HG03135 (cell line): ENCODE data around the gene GLIPR1L2.
"Not testable (repeated sequence)": the region's sequence is repeated elsewhere in the genome, so short reads cannot be mapped to it uniquely, and the experiment has no call there.

Source experiments
- ATAC-seq: cut with Tn5 transposase; IDR thresholded peaks from one replicate; pipeline ENCODE4 v1.9.1; 2021; ENCODE audit warnings: mild to moderate bottlenecking, moderate library complexity; ENCODE audit not compliant: unreplicated experiment

GLIPR1L2 gene

GRCh38 chr12:75390899-75391538 is at the start of gene GLIPR1L2:
TSS of gene GLIPR1L2 (plus strand) at chr12:75391089. CDS start at chr12:75391117, 28 bp downstream.
- ATAC-seq: peak; percentile 99

DNA sequence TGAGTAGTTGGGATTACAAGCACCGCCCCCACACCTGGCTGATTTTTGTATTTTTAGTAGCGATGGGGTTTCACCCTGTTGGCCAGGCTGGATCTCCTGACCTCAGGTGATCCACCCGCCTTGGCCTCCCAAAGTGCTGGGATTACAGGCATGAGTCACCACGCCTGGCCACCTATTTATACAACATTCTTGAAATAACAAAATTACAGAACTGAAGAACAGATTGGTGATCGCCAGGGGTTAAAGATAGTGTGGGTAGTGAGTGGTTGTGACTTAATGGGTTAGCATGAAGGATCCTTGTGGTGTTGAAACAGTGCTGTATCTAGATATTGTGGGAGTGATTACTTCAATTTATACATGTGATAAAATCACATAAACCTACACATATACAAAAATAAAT is 49.0 kb upstream of the GLIPR1L2 start:
- no peak for ATAC-seq

DNA sequence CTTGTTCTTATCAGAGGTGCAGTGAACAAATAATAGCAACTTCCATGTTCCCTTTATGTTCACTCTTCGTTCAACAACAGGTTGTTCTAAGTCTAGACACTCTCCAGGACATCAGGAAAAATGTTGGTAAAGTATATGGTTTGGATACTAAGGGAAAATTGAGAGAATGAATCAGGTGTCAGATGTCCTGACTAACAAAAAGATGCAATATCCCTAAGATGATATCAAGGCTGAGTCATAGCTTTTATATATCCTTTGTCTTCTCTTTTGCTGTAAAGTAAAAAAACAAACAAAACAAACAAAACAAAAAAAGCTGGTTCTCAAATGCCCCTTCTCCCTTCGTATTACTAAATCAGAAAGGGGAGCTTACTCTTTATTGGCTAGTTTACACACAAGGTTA is 45.4 kb upstream of the GLIPR1L2 start:
- ATAC-seq: no peak

DNA sequence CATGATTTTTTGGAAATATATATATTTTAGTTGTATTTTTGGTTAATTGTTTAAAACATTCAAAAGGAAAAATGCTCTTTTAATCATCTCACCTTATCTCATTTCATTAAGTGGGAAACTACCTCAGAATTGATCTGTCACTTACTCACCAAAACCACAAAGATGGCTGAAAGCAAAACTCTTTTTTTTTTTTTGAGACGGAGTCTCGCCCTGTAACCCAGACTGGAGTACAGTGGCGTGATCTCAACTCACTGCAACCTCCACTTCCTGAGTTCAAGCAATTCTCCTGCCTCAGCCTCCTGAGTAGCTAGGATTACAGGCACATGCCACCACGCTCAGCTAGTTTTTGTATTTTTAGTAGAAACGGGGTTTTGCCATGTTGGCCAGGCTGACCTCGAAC is 44.7 kb upstream of the GLIPR1L2 start:
- ATAC-seq: not testable (repeated sequence)

DNA sequence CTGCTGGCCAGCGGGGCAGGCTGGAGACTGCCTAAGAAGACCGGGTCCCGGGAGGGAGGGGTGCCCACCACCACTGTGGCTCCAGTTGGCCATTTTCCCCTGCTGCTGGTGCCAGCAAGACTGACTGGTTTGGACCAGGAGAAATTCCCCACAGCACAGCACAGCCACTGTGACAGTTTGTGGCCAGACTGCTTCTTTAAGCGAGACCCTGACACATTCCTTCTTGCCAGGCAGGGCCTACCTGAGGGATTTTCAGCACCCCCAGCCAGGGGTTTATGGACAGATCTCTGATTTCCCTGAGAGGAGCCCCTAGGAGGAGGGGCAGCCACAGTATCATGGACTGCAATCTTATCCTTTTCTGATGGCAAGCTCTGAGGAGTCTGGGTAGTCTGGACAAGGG is 40.9 kb upstream of the GLIPR1L2 start:
- no peak for ATAC-seq

- no peak for ATAC-seq
Measured at GRCh38 chr12:75350413-75350812, 40.5 kb upstream of the GLIPR1L2 start.

- ATAC-seq: no peak
Measured at GRCh38 chr12:75354011-75354410, 36.9 kb upstream of the GLIPR1L2 start.

DNA sequence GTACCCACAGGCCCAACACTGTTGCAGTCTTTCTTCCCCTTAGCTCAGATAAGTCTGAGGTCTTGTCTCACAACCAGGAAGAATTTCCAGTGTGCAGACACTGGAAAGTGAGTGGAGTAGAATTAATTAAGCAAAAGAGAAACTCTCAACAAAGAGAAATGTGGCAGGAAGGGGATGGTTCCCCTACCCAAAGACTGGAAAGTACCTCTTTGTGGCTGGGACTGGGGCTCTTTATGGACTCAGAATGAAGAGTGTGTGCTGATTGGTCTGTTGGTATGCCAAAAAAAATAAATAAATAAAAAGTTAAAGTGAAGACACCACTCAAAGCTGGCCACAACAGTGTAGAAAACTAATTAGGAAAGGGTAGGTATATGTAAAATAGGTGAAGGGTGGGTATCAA is 30.0 kb upstream of the GLIPR1L2 start:
- ATAC-seq: no peak

DNA sequence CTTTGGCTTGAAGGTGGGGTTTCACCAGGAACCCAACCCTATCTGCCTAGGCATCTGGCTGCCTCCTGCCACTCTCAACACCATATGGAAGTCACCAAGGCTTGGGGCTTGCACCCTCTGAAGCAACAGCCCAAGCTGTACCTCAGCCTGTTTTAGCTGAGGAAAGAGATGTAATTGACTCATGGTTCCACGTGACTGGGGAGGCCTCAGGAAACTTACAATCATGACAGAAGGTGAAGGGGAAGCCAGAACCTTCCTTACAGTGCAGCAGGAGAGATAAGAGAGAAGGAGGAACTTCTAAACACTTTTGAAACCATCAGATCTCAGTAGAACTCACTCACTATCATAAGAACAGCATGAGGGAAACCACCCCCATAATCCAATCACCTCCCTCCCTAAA is 29.5 kb upstream of the GLIPR1L2 start:
- no peak for ATAC-seq

- no peak for ATAC-seq
Measured at GRCh38 chr12:75364919-75365318, 26.0 kb upstream of the GLIPR1L2 start.

DNA sequence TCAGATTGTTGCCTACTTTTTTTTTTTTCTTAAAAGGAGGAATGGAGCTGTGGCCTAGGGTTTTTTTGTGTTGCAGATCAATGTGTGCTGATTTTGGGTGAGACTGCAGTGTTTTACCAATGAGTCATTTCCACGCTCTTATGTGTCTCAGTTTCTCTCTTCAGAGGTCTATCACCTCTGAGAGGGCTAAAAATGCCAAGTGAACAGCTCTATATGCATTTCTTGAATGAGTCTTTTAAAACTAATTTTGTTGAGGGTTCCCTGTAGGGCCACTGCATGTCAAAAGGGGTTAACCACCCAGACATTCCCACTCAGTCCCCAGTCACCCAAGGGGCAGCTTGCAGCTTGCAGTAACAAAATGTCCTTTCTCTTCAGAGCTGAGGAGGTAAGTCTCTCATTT is 24.3 kb upstream of the GLIPR1L2 start:
- no peak for ATAC-seq

GRCh38 chr12:75374971-75375370 is 15.9 kb upstream of the GLIPR1L2 start:
- ATAC-seq: no peak

DNA sequence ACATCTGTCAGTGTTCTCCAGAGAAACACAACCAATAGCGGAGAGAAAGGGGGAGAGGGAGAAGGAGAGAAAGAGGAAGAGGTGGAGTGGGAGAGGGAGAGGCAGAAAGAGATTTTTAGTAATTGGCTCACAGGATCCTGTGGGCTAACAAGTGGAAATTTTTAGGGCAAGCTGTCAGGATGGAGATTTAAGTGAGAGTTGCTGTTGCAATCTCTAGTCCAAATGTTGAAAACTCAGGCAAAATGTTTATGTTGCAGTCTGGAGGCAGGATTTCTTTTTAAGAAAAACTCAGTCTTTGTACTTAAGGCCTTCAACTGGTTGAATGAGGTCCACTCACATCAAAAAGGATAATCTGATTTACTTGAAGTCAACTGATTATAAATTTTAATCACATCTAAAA is 12.5 kb upstream of the GLIPR1L2 start:
- no peak for ATAC-seq

- no peak for ATAC-seq
Measured at GRCh38 chr12:75389061-75389460, 1.8 kb upstream of the GLIPR1L2 start.

DNA sequence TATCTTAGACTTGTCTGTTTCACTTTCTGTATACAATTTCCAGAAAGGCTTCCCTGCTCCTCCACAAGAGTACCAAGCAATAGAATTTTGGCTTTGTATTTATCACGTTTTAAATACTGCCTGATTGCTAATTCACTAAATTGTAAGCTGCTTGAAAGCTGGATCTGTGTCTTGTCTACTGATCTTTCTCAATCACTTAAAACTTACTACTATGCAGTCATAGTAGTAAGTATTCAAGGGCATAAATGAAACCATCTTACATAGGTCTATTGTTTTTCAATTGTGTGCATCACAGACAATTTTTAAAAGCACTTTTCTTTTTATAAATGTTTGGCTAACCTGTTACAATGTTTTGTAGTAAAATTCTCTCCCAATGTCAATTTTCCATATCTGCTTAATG is 1.2 kb upstream of the GLIPR1L2 start:
- ATAC-seq: no peak

GRCh38 chr12:75390156-75390898 is 562 bp upstream of the GLIPR1L2 start:
- no peak for ATAC-seq

DNA sequence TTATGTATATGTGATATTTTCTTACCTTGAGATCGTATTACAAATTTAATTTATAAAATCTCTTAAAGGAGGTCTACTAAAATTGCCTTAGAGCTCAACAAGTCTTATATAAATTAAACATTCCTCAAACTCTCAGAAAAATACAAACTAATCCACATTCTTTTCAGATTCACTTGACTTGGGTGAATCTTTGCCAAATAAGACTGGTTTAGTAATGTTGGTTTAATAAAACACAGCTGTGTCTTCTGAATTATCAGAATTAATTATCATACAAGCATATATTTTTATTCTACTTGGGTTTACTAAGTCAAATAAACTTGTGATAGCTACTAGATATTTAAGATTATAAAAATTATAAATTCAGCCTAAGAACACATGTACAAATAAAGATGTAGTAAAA is 13.3 kb downstream of the GLIPR1L2 start:
- ATAC-seq: no peak

DNA sequence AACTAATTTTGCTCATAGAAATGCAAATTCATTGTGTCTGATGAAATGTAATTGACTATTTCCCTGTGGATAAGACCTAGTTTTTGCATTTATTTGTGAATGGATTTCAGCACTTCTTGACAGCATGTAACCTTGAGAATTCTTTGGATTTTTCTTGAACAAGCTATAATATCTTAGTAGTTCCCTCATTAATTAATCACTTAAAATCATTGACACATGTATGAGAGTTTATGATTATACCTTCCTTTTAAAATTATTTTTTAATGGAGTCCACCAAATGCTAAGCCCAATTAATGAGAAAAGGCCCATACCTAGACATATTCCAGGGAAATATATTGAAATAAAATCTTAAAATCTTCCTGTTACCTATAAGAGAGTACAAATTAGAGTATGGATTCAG is 16.8 kb downstream of the GLIPR1L2 start:
- no peak for ATAC-seq

DNA sequence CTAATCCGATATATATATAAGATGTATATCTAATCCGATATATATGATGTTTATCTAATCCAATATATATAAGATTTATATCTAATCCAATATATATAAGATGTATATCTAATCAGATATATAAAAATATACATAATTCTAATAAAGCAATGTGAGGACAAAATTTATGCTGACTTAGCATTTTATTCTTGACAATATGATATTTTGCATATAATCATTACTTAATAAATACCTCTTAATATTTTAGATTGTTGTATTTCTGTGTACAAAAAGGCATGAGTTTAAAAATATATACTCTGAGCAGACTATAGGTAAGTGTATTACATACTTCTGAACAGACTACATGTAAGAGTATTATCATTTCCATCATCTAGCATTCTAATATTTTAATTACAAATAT is 18.9 kb downstream of the GLIPR1L2 start:
- ATAC-seq: no peak

- no peak for ATAC-seq
Measured at GRCh38 chr12:75414671-75415070, 23.8 kb downstream of the GLIPR1L2 start.

GRCh38 chr12:75419841-75420240 is 29.0 kb downstream of the GLIPR1L2 start:
- no peak for ATAC-seq

DNA sequence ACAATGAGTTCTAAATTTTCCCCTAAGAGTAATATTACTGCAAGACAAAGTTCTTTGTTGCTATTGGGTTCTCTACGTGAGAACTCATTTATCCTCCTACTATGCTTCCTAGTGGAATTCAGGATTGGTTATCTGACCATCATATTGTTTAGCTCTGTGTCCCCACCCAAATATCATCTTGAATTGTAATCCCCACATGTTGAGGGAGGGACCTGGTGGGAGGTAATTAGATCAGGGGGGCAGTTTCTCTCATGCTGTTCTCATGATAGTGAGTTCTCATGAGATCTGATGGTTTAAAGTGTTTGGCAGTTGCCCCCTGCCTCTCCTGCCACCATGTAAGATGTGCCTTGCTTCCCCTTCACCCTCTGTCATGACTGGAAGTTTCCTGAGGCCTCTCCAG is 36.6 kb downstream of the GLIPR1L2 start:
- ATAC-seq: no peak

- ATAC-seq: no peak
Measured at GRCh38 chr12:75428767-75429166, 37.9 kb downstream of the GLIPR1L2 start.
